Measurements from ENCODE around the gene ALAS1.

DNA sequence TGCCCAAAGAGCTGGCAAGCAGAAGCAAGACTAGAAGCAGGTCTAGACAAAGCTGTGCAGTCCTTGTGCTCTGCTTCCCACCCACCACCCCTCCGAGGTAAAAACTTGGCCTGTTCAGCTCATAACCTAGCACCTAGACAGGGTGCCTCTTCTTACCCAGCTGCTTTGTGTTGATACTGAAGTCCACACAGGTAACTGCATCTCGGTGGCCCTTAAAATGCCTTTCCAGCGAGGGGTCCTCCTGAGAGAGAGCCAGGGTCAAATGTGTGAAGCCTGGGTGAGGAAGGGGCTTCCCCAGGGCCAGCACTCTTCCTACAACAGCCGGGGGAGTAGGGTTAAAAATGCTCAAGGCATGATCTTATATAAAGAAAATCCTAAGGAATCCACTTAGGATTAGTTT lies 47.1 kb upstream of the ALAS1 start:
- TF ChIP-seq, protein P1, sequence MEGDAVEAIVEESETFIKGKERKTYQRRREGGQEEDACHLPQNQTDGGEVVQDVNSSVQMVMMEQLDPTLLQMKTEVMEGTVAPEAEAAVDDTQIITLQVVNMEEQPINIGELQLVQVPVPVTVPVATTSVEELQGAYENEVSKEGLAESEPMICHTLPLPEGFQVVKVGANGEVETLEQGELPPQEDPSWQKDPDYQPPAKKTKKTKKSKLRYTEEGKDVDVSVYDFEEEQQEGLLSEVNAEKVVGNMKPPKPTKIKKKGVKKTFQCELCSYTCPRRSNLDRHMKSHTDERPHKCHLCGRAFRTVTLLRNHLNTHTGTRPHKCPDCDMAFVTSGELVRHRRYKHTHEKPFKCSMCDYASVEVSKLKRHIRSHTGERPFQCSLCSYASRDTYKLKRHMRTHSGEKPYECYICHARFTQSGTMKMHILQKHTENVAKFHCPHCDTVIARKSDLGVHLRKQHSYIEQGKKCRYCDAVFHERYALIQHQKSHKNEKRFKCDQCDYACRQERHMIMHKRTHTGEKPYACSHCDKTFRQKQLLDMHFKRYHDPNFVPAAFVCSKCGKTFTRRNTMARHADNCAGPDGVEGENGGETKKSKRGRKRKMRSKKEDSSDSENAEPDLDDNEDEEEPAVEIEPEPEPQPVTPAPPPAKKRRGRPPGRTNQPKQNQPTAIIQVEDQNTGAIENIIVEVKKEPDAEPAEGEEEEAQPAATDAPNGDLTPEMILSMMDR (IDR thresholded peaks at IDR 0.05), result no peak
- no peak for TF ChIP-seq EZH2 (IDR thresholded peaks at IDR 0.05; ENCODE audit: borderline replicate concordance, insufficient read depth, low read depth, low read length, poor library complexity, severe bottlenecking)

Measured in B cell (primary cell).